BLaER1 (cell line): ENCODE data around the gene RNU6-9.
A peak's percentile ranks its signal among the peaks of the same experiment; 100 is the strongest.

Experiments
- H3K27ac ChIP-seq: shearing (Covaris generic); formaldehyde crosslinking; 2 replicates; pipeline ENCODE4 v1.8.1; 2022
- H3K27me3 ChIP-seq: shearing (Covaris generic); formaldehyde crosslinking; 2 replicates; pipeline ENCODE4 v1.8.1; 2022
- H3K36me3 ChIP-seq: shearing (Covaris generic); formaldehyde crosslinking; 2 replicates; pipeline ENCODE4 v1.8.1; 2022
- H3K4me1 ChIP-seq: shearing (Covaris generic); formaldehyde crosslinking; 2 replicates; pipeline ENCODE4 v1.8.1; 2022
- H3K4me2 ChIP-seq: shearing (Covaris generic); formaldehyde crosslinking; 2 replicates; pipeline ENCODE4 v1.8.1; 2022
- H3K4me3 ChIP-seq: shearing (Covaris generic); formaldehyde crosslinking; 2 replicates; pipeline ENCODE4 v1.8.1; 2022
- H3K9ac ChIP-seq: shearing (Covaris generic); formaldehyde crosslinking; 2 replicates; pipeline ENCODE4 v1.8.1; 2022
- H3K9me3 ChIP-seq: shearing (Covaris generic); formaldehyde crosslinking; 2 replicates; pipeline ENCODE4 v1.8.1; 2022
- H4K20me1 ChIP-seq: shearing (Covaris generic); formaldehyde crosslinking; 2 replicates; pipeline ENCODE4 v1.8.1; 2022
- Cebpa-rat ChIP-seq: shearing (Covaris generic); IDR thresholded peaks from 2 replicates; pipeline ENCODE4 v1.8.1; 2022

The RNU6-9 gene

DNA sequence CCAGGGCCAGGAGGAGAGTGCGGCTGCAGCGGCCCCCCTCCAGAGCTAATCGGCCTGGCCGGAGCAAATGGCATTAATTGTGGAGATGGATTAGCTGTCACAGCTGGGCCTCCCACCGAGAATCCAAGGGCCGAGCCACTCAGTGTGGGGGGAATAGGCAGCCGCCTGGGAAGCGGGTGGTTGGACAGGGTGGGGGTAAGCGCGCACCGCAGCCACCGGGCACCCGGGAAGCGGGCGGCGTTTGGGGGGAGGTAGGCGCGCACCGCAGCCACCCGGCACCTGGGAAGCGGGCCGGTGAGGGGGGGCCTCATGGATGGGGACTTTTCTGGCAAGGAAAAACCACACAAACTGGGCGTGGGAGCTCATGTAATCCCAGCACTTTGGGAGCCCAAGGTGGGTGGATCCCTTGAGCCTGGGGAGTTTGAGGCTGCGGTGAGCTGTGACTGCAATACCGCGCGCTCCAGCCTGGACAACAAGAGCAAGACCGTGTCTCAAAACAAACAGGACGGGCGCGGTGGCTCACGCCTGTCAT, 10.0 kb downstream of the RNU6-9 start:
- Histone ChIP-seq H3K9ac (no peak overlapping the region), H4K20me1 (peaks cover 86% of the 10 kb centered on the region), H3K4me1 (peaks cover 36% of the 10 kb centered on the region), H3K4me3 (no peak overlapping the region), H3K36me3 (peaks cover 24% of the 10 kb centered on the region), H3K27ac (no peak overlapping the region), H3K4me2 (no peak overlapping the region), H3K9me3 (no peaks in the 10 kb centered on the region), H3K27me3 (no peaks in the 10 kb centered on the region)
- TF ChIP-seq Cebpa-rat: no peak

DNA sequence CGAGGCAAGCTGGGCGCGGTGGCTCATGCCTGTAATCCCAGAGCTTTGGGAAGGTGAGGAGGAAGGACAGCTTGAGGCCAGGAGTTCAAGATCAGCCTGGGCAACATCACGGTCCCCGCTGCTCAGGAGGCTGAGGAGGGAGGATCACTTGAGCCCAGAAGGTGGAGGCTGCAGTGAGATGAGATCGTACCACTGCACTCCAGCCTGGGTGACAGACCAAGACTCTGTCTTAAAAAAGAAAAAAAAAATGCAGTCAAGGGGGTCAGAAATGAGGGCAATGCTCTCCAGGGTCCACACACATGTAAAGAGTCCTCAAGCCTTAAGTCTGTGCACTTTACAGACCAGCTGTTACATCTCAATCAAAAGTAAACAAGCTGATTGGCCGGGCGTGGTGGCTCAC, 11.3 kb downstream of the RNU6-9 start:
- no peak overlapping the region for H3K27ac ChIP-seq
- no peaks in the 10 kb centered on the region for H3K9me3 ChIP-seq
- H3K9ac ChIP-seq: no peak overlapping the region
- no peaks in the 10 kb centered on the region for H3K27me3 ChIP-seq
- H3K4me2 ChIP-seq: no peak overlapping the region
- no peak for TF ChIP-seq Cebpa-rat
- peaks cover 86% of the 10 kb centered on the region for H4K20me1 ChIP-seq
- peaks cover 40% of the 10 kb centered on the region for H3K4me1 ChIP-seq
- no peak overlapping the region for H3K4me3 ChIP-seq
- peaks cover 20% of the 10 kb centered on the region for H3K36me3 ChIP-seq

DNA sequence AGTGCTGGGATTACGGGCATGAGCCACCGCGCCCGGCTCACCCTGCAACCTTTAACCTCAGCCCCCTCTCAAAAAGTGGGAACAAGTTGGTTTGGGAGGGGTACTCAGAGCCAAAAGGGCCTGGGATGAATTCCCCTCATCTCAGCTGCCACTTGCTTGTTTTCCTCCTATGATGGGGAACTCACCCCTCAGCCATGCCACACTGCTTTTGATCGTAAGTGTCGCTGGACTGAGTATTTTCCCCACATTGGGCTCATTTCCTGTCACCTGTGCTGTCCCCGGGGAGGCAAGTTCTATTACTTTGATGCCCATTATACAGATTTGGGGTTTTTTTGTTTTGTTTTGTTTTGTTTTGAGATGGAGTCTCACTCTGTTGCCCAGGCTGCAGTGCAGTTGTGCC, 13.2 kb downstream of the RNU6-9 start:
- H3K36me3 ChIP-seq: peaks cover 14% of the 10 kb centered on the region; the same call in 1 of the 2 replicates
- H4K20me1 ChIP-seq: peaks cover 97% of the 10 kb centered on the region
- no peaks in the 10 kb centered on the region for H3K27me3 ChIP-seq
- H3K4me2 ChIP-seq: peak overlapping the region; percentile 38
- H3K27ac ChIP-seq: no peak overlapping the region
- no peak overlapping the region for H3K9ac ChIP-seq
- no peak for TF ChIP-seq Cebpa-rat
- H3K9me3 ChIP-seq: no peaks in the 10 kb centered on the region
- no peak overlapping the region for H3K4me3 ChIP-seq
- H3K4me1 ChIP-seq: peaks cover 49% of the 10 kb centered on the region

DNA sequence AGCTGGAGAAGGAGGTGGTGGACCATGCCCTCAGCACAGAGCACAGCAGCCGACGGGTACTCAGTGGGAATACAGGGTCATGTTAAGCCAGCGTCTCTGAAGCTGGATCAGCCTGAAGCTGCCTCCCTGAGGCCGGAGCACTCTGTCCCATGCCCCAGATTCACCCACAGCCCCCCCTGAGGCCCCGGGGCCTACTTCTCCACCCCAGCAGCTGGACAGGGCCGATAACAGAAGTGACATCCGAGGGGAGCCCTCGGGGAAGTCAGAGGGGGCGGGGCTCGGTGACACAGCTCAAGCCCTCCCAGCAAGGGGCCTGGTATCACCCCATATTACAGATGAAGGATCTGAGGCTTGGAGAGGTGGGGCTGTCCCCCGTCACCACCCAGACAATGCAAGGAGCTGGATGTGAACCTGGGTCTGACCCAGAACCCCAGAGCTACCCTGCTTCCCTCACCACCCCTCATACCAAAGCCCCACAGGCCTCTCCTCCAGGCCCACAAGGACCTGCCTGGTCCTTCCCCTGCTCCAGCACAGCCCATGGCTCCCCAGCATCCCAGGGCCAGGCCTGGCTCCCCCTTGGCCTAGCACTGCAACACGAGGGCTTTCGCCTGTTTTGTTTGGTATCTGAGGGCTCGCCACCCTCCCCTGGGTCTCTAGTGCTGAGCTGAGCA, 14.0 kb downstream of the RNU6-9 start:
- Histone ChIP-seq H3K4me1 (peaks cover 49% of the 10 kb centered on the region), H3K9me3 (no peaks in the 10 kb centered on the region), H3K27me3 (no peaks in the 10 kb centered on the region), H4K20me1 (peaks cover 94% of the 10 kb centered on the region), H3K36me3 (peaks cover 10% of the 10 kb centered on the region; the same call in 1 of the 2 replicates), H3K9ac (no peak overlapping the region), H3K4me3 (no peak overlapping the region), H3K27ac (0 out of 2 replicates have a peak overlapping the region, but pooled peaks have one; percentile 12), H3K4me2 (peak overlapping the region; percentile 28)
- no peak for TF ChIP-seq Cebpa-rat

DNA sequence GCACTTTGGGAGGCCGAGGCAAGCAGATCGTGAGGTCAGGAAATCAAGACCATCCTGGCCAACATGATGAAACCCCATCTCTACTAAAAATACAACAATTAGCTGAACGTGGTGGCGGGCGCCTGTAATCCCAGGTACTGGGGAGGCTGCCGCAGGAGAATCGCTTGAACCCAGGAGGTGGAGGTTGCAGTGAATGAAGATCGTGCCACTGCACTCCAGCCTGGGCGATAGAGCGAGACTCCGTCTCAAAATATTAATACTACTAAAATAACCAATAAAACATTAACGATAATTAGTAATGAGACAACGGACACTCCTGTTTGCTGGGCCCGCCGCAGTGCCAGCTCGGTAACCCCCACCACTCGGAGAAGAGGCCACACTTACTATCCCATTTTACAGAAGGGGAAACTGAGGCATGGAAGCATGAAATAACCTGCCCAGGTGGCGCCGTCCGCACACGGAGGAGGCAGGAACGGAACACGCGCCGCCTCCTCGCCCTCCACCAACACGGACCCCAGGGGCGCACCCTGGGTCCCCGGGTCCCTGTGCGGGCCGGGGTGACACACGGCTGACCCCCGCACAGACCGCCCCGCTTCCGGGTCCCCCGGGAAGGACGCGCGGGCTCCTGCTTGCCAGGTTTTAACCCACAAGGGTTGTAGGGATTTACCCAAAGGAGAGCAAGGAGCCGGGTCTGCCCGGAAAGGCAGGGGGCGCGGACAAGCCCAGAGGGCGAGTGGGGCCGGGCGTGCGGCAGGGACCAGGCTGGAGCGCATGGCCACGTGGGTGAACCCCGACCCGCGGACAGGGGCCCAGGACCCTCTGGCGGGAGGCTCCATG, 18.1 kb downstream of the RNU6-9 start:
- no peak for TF ChIP-seq Cebpa-rat
- H4K20me1 ChIP-seq: peaks cover 53% of the 10 kb centered on the region
- peaks cover 48% of the 10 kb centered on the region for H3K4me1 ChIP-seq
- H3K9ac ChIP-seq: no peak overlapping the region
- no peak overlapping the region for H3K27ac ChIP-seq
- no peaks in the 10 kb centered on the region for H3K9me3 ChIP-seq
- peaks cover 21% of the 10 kb centered on the region for H3K27me3 ChIP-seq
- H3K4me3 ChIP-seq: no peak overlapping the region
- H3K4me2 ChIP-seq: no peak overlapping the region; the same call in 1 of the 2 replicates
- H3K36me3 ChIP-seq: 0 out of 2 replicates have a peak, but pooled peaks cover 5% of the 10 kb centered on the region

DNA sequence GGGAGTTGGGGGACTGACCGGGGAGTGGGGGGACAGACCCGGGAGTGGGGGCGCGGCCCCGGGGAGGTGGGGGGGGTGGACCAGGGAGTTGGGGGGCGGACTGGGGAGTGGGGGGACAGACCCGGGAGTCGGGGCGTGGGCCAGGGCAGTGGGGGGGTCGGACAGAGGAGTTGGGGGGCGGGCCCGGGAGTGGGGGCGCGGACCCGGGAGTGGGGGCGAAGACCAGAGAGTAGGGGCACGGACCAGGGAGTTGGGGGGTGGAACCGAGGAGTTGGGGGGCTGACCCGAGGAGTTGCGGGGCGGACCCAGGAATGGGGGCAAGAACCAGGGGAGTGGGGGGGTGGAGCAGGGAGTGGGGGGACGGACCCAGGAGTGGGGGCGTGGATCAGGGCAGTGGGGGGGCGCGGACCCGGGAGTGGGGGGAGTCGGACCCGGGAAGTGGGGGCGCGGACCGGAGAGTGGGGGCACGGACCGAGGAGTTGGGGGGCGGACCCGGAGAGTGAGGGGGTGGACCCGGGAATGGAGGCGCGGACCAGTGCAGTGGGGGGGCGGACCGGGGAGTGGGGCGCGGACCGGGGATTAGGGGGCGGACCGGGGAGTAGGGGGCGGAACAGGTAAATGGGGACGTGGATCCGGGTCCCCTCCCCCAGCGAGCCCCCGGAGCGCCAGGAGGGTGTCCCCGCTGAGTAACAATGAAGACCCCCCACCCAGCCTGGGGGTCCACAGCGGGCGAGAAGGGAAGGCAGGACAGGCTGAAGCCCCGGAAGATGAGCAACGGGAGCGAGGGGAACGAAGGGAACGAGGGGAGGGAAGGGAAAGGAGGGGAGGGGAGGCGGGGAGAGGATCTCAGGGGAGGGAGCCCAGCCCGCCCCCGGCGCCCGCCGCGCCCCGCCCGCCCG, 19.1 kb downstream of the RNU6-9 start:
- Histone ChIP-seq H3K4me1 (peaks cover 42% of the 10 kb centered on the region), H3K4me3 (peak overlapping the region; percentile 90), H3K36me3 (0 out of 2 replicates have a peak, but pooled peaks cover 5% of the 10 kb centered on the region), H3K4me2 (peak overlapping the region; percentile 59), H3K9ac (peak overlapping the region; percentile 86), H3K27ac (peak overlapping the region; percentile 84), H4K20me1 (peaks cover 47% of the 10 kb centered on the region), H3K27me3 (peaks cover 31% of the 10 kb centered on the region), H3K9me3 (no peaks in the 10 kb centered on the region)
- no peak for TF ChIP-seq Cebpa-rat

DNA sequence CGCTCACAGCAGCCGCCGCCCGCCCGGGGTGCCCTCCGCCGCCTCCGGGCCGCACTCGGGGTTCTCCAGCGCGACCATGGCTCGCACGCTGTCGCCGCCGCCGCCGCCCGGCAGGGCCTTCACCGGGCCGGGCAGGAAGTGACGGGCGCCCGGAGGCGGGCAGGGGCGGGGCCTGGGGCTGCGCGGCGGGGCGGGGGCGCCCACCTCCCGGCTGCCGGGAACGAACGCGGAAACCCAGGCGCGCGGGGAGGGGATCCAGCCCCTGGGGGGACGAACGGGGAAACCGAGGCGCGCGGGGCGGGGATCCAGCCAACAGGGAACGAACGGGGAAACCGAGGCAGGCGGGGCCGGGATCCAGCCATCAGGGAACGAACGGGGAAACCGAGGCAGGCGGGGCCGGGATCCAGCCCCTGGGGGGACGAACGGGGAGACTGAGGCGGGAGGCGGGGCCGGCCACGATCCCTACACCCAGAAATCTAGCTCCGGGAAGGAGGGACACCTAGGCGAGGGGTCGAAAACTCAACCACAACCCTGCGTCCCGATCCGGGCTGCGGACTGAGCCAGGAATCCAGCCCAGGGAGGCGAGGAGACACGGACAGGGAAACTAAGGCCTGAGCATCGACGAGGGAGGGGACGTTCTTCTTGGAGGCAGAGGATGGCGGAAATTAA, 19.9 kb downstream of the RNU6-9 start, which contains the start of gene R3HDM4:
Gene R3HDM4, minus strand, starts transcription at position 140 of the 669 bp plus-strand sequence. Its CDS starts 62 bp downstream, at position 78.
- peaks cover 44% of the 10 kb centered on the region for H4K20me1 ChIP-seq
- peaks cover 42% of the 10 kb centered on the region for H3K4me1 ChIP-seq
- peak within 1 kb of the TSS; percentile 84 for H3K27ac ChIP-seq
- H3K27me3 ChIP-seq: peaks cover 39% of the 10 kb centered on the region
- peak within 1 kb of the TSS; percentile 91 for H3K4me2 ChIP-seq
- no peak for TF ChIP-seq Cebpa-rat
- H3K4me3 ChIP-seq: peak within 1 kb of the TSS; percentile 90
- H3K36me3 ChIP-seq: 0 out of 2 replicates have a peak, but pooled peaks cover 5% of the 10 kb centered on the region
- H3K9ac ChIP-seq: peak within 1 kb of the TSS; percentile 86
- H3K9me3 ChIP-seq: no peaks in the 10 kb centered on the region

DNA sequence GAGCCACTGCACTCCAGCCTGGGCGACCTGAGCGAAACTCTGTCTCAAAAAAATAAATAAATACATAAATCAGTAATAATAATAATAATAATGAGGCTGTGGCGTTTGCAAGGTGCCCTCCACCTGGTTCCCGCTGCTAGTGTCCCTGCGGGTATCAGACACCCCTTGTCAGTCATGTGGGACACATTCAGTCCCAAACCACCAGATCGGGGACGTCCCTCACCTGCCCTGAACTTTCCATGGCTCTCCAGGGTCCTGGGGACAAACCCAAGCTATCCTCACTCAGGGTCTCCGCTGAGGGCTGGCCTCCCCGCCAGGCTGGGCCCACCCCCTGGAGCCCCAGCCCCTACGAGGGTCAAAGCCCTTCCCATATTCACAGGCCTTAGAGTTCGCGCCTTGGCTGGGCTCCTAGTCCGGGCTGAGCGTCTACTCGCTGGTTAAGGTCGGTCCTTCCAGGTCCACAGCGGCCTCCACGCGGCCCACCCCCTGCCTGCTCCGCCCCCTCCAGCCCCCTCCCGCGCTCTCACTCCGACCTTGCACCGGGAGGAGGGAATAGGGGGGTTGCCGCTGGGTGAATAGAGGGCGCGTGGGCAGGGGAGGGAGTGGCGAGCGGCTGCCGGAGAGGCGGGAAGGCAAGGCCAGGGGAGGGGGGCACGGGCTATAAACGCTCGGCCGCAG, 23.5 kb downstream of the RNU6-9 start:
- Histone ChIP-seq H3K4me1 (peaks cover 41% of the 10 kb centered on the region), H4K20me1 (peaks cover 34% of the 10 kb centered on the region), H3K9me3 (no peaks in the 10 kb centered on the region), H3K4me3 (peak overlapping the region; percentile 60), H3K4me2 (peak overlapping the region; percentile 78), H3K27me3 (peaks cover 72% of the 10 kb centered on the region), H3K27ac (no peak overlapping the region), H3K9ac (no peak overlapping the region), H3K36me3 (no peaks in the 10 kb centered on the region)
- TF ChIP-seq Cebpa-rat: no peak
